ENCODE results near the gene SMIM23. TPM values are rescaled to one million over a fixed set of nuclear protein-coding genes. Genes with fewer than 3 reads are reported as not detected.

Gene SMIM23
- total RNA-seq, 1 experiment from 2014 or later: not detected

DNA sequence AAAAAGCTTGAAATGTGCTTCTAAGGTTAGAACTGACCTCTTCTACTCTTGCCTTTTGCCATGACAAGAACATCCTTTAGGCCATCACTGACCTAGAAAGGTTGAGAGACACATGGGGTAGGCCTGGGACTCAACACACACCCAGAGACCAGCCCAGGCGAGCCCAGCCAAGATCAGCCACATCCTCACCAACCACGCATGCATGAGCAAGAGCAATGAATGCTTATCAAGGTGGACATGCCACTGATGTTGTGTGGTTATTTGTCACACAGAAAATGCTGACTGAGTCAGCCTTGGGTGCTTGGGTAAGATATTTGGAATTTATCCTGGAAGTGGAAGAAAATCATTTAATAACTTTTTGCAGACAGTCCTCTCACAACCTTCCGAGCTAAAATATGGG, 39.4 kb downstream of the SMIM23 start:
- no peak for ATAC-seq

GRCh38 chr5:171826132-171826531, 40.5 kb downstream of the SMIM23 start:
- H3K36me3 Mint-ChIP-seq: no peaks in the 10 kb centered on the region
- ChIA-PET POLR2A (no interaction called here), CTCF (interaction anchor here (1.0 kb wide), 1 partner anchor 233 kb away, joined by 3 read pairs; no protein-coding TSS in a partner anchor)
- no peak overlapping the region for H3K4me3 Mint-ChIP-seq
- H3K27me3 Mint-ChIP-seq (ENCODE audit: low read depth): no peaks in the 10 kb centered on the region; the same call in 1 of the 2 replicates
- DNase-seq (ENCODE audit: low spot score) (no peak), ATAC-seq (no peak)
- no peak for TF ChIP-seq CDX4 (CRISPR knock-in tag; IDR thresholded peaks at IDR 0.05; ENCODE audit: borderline replicate concordance)
- no peak for TF ChIP-seq FOXP4 (CRISPR knock-in tag; IDR thresholded peaks at IDR 0.05)
- no peak for TF ChIP-seq SP1 (CRISPR knock-in tag; conservative IDR thresholded peaks at IDR 0.05)
- no peak for TF ChIP-seq ZNF317 (CRISPR knock-in tag; IDR thresholded peaks at IDR 0.05; ENCODE audit: borderline replicate concordance, low read depth)
- TF ChIP-seq, protein P1, sequence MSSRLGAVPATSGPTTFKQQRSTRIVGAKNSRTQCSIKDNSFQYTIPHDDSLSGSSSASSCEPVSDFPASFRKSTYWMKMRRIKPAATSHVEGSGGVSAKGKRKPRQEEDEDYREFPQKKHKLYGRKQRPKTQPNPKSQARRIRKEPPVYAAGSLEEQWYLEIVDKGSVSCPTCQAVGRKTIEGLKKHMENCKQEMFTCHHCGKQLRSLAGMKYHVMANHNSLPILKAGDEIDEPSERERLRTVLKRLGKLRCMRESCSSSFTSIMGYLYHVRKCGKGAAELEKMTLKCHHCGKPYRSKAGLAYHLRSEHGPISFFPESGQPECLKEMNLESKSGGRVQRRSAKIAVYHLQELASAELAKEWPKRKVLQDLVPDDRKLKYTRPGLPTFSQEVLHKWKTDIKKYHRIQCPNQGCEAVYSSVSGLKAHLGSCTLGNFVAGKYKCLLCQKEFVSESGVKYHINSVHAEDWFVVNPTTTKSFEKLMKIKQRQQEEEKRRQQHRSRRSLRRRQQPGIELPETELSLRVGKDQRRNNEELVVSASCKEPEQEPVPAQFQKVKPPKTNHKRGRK (CRISPR knock-in tag; IDR thresholded peaks at IDR 0.05; ENCODE audit: borderline replicate concordance): no peak
- peaks cover 3% of the 10 kb centered on the region for H3K4me1 Mint-ChIP-seq
- no peak overlapping the region for H3K27ac Mint-ChIP-seq
- H3K9me3 Mint-ChIP-seq: peaks cover 13% of the 10 kb centered on the region

More for the DNA sequence above, 39.4 kb downstream of the SMIM23 start:
- TF ChIP-seq TP53 (CRISPR knock-in tag; IDR thresholded peaks at IDR 0.05) (no peak), USF1 (CRISPR knock-in tag; IDR thresholded peaks at IDR 0.05) (no peak)
- no peaks in the 10 kb centered on the region; the same call in 1 of the 2 replicates for H3K27me3 Mint-ChIP-seq (ENCODE audit: low read depth)
- DNase-seq (ENCODE audit: low spot score): no peak
- POLR2A ChIA-PET: no interaction called here
- H3K4me3 Mint-ChIP-seq: no peak overlapping the region
- peaks cover 3% of the 10 kb centered on the region for H3K4me1 Mint-ChIP-seq
- H3K9me3 Mint-ChIP-seq: peaks cover 5% of the 10 kb centered on the region
- no peak overlapping the region for H3K27ac Mint-ChIP-seq
- H3K36me3 Mint-ChIP-seq: no peaks in the 10 kb centered on the region
- CTCF ChIA-PET: interaction anchor here (0.9 kb wide), 1 partner anchor 87 kb away, joined by 3 read pairs; no protein-coding TSS in a partner anchor

- Mint-ChIP-seq H3K27me3 (ENCODE audit: low read depth) (no peaks in the 10 kb centered on the region; the same call in 1 of the 2 replicates), H3K27ac (no peak overlapping the region), H3K4me1 (peaks cover 3% of the 10 kb centered on the region), H3K36me3 (peaks cover 8% of the 10 kb centered on the region), H3K9me3 (peaks cover 23% of the 10 kb centered on the region), H3K4me3 (no peak overlapping the region)
- no peak for DNase-seq (ENCODE audit: low spot score)
- no peak for ATAC-seq
- TF ChIP-seq ZNF425 (CRISPR knock-in tag; conservative IDR thresholded peaks at IDR 0.05): no peak
- TF ChIP-seq E2F4 (CRISPR knock-in tag; IDR thresholded peaks at IDR 0.05; ENCODE audit: borderline replicate concordance, low read depth): no peak
- no peak for TF ChIP-seq NR2C2 (CRISPR knock-in tag; IDR thresholded peaks at IDR 0.05)
- TF ChIP-seq CREB1 (CRISPR knock-in tag; IDR thresholded peaks at IDR 0.05): no peak
- no peak for TF ChIP-seq SMAD4 (CRISPR knock-in tag; IDR thresholded peaks at IDR 0.05)
- no peak for TF ChIP-seq PRRX2 (CRISPR knock-in tag; IDR thresholded peaks at IDR 0.05)
- TF ChIP-seq GRHL2 (CRISPR knock-in tag; IDR thresholded peaks at IDR 0.05; ENCODE audit: insufficient replicate concordance, severe bottlenecking): no peak
- no peak for TF ChIP-seq CTCF (IDR thresholded peaks at IDR 0.05)
- no peak for TF ChIP-seq ARID4B (CRISPR knock-in tag; IDR thresholded peaks at IDR 0.05; ENCODE audit: borderline replicate concordance)
- TF ChIP-seq ZNF317 (CRISPR knock-in tag; IDR thresholded peaks at IDR 0.05; ENCODE audit: borderline replicate concordance, low read depth): no peak
- CTCF ChIA-PET: no interaction called here
- POLR2A ChIA-PET: no interaction called here
Observed at GRCh38 chr5:171827162-171827561, 41.5 kb downstream of the SMIM23 start.
